Measurements from ENCODE around the gene FAM210B. TPM values are rescaled to one million over a fixed set of nuclear protein-coding genes. Genes with fewer than 3 reads are reported as not detected.

The FAM210B gene
- total and polyA plus RNA-seq, 7 donors = 21.0 to 68.5 (median 42.8) TPM

GRCh38 chr20:56369179-56369578 is 10.4 kb downstream of the FAM210B start:
- no peak for TF ChIP-seq CTCF (IDR thresholded peaks at IDR 0.05)
- no peaks in the 10 kb centered on the region for H3K27me3 ChIP-seq (ENCODE audit: insufficient read depth in 3 of 3, low read length in 2 of 3)
- 85 to 89% (median 87%) methylated on average over 4 of the region's 4 CpGs for WGBS, 3 donors
- H3K36me3 ChIP-seq (ENCODE audit: insufficient read depth in 1 of 2, low read depth in 1 of 2) = peaks cover 8 to 54% of the 10 kb centered on the region in 2 donors
- no peak for DNase-seq
- H3K27ac ChIP-seq = no peak overlapping the region
- intact Hi-C loops (cut with DNase I) = no loop called here
- H3K4me3 ChIP-seq = no peak overlapping the region
- H3K9me3 ChIP-seq = no peaks in the 10 kb centered on the region
- peaks cover 6% of the 10 kb centered on the region for H3K4me1 ChIP-seq
- no peak for ATAC-seq

GRCh38 chr20:56371977-56372376 is 13.2 kb downstream of the FAM210B start:
- H3K36me3 ChIP-seq (ENCODE audit: insufficient read depth in 1 of 2, low read depth in 1 of 2) = peaks cover 8 to 32% of the 10 kb centered on the region in 2 donors
- peaks cover under 1% of the 10 kb centered on the region for H3K4me1 ChIP-seq
- intact Hi-C loops (cut with DNase I) = no loop called here
- H3K9me3 ChIP-seq = no peaks in the 10 kb centered on the region
- H3K4me3 ChIP-seq = no peak overlapping the region
- ATAC-seq (no peak), DNase-seq (no peak)
- H3K27ac ChIP-seq = no peak overlapping the region
- TF ChIP-seq CTCF (IDR thresholded peaks at IDR 0.05) = no peak
- no peaks in the 10 kb centered on the region for H3K27me3 ChIP-seq (ENCODE audit: insufficient read depth in 3 of 3, low read length in 2 of 3)
- WGBS, 3 donors = 92 to 94% (median 93%) methylated on average over 11 of the region's 11 CpGs

- TF ChIP-seq CTCF (IDR thresholded peaks at IDR 0.05) = no peak
- 88 to 90% (median 88%) methylated on average over 1 of the region's 1 CpG for WGBS, 3 donors
- H3K9me3 ChIP-seq = no peaks in the 10 kb centered on the region
- no peaks in the 10 kb centered on the region for H3K4me1 ChIP-seq
- no peak overlapping the region for H3K4me3 ChIP-seq
- no peak overlapping the region for H3K27ac ChIP-seq
- H3K27me3 ChIP-seq (ENCODE audit: insufficient read depth in 3 of 3, low read length in 2 of 3) = no peaks in the 10 kb centered on the region
- DNase-seq (no peak), ATAC-seq (no peak)
- intact Hi-C loops (cut with DNase I) = no loop called here
- H3K36me3 ChIP-seq (ENCODE audit: insufficient read depth in 1 of 2, low read depth in 1 of 2) = peaks cover 7 to 25% of the 10 kb centered on the region in 2 donors
Observed at GRCh38 chr20:56372850-56373249, 14.1 kb downstream of the FAM210B start.

- H3K4me3 ChIP-seq = no peak overlapping the region
- no peak overlapping the region for H3K27ac ChIP-seq
- no peak for TF ChIP-seq CTCF (IDR thresholded peaks at IDR 0.05)
- no peaks in the 10 kb centered on the region for H3K27me3 ChIP-seq (ENCODE audit: insufficient read depth in 3 of 3, low read length in 2 of 3)
- DNase-seq (no peak), ATAC-seq (peak in 2 of 4 donors; percentile 19 to 30)
- intact Hi-C loops (cut with DNase I) = no loop called here
- H3K4me1 ChIP-seq = no peaks in the 10 kb centered on the region
- 80 to 92% (median 83%) methylated on average over 1 of the region's 1 CpG for WGBS, 3 donors
- peaks cover 2 to 15% of the 10 kb centered on the region in 2 donors for H3K36me3 ChIP-seq (ENCODE audit: insufficient read depth in 1 of 2, low read depth in 1 of 2)
- H3K9me3 ChIP-seq = no peaks in the 10 kb centered on the region
Observed at GRCh38 chr20:56373942-56374341, 15.2 kb downstream of the FAM210B start.

- intact Hi-C loops (cut with DNase I) = no loop called here
- DNase-seq = no peak
- no peaks in the 10 kb centered on the region for H3K9me3 ChIP-seq
- H3K36me3 ChIP-seq (ENCODE audit: insufficient read depth in 1 of 2, low read depth in 1 of 2) = no peaks in the 10 kb centered on the region
- H3K4me3 ChIP-seq = no peak overlapping the region
- 90 to 94% (median 91%) methylated on average over 2 of the region's 2 CpGs for WGBS, 3 donors
- TF ChIP-seq CTCF (IDR thresholded peaks at IDR 0.05) = no peak
- H3K27ac ChIP-seq = no peak overlapping the region
- ATAC-seq = no peak
- H3K4me1 ChIP-seq = no peaks in the 10 kb centered on the region
- H3K27me3 ChIP-seq (ENCODE audit: insufficient read depth in 3 of 3, low read length in 2 of 3) = no peaks in the 10 kb centered on the region
Observed at GRCh38 chr20:56376331-56376730, 17.6 kb downstream of the FAM210B start.

Data from psoas muscle (tissue), 8 donors.